Measurements from ENCODE around the gene RTKN2. TPM values are rescaled to one million over a fixed set of nuclear protein-coding genes. Genes with fewer than 3 reads are reported as not detected.

RTKN2 gene
- total RNA-seq, 4 donors from 2014 or later, result 4.9 to 10.8 (median 9.7) TPM

DNA sequence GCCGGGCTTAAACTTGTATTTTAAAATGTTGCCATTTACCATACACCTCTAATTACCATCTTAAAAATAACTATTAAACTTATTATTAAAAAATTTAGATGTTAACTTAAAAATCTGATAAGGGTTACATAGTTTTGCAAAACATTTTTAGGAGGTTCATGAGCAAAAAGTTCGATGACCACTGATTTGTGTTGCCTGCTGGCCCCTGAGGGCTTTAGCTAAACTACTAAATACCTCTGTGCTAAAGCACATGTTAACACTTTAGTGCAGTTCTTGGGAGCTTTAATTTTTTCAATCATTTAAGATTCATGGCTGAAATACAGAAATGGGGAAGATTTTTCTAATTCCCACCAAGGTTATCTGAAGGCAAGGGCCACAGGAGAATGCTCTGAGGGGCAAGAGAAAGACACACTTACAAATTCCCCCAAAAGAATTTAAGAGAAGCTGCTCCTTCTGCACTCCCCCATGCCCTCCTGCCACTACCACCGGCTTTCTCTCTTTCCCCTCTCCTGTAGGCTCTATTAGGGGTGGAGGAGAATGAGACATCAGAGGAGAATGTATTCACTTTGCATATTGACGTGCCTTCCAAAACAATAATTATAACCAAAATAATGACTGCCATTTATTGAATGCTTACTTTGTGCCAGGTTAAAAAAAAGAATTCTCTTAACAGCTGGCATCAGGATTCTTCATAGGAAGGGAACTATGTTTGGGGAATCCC is 106.2 kb downstream of the RTKN2 start:
- no peak overlapping the region for H3K4me3 ChIP-seq
- DNase-seq, result no peak
- H3K9me3 ChIP-seq, result no peaks in the 10 kb centered on the region
- H3K27ac ChIP-seq, result no peak overlapping the region
- H3K36me3 ChIP-seq, result no peaks in the 10 kb centered on the region
- no peaks in the 10 kb centered on the region for H3K27me3 ChIP-seq
- intact Hi-C loops (cut with DNase I), result no loop called here
- WGBS, 2 donors, result 84 to 87% methylated on average over 4 of the region's 4 CpGs
- TF ChIP-seq, protein P1, sequence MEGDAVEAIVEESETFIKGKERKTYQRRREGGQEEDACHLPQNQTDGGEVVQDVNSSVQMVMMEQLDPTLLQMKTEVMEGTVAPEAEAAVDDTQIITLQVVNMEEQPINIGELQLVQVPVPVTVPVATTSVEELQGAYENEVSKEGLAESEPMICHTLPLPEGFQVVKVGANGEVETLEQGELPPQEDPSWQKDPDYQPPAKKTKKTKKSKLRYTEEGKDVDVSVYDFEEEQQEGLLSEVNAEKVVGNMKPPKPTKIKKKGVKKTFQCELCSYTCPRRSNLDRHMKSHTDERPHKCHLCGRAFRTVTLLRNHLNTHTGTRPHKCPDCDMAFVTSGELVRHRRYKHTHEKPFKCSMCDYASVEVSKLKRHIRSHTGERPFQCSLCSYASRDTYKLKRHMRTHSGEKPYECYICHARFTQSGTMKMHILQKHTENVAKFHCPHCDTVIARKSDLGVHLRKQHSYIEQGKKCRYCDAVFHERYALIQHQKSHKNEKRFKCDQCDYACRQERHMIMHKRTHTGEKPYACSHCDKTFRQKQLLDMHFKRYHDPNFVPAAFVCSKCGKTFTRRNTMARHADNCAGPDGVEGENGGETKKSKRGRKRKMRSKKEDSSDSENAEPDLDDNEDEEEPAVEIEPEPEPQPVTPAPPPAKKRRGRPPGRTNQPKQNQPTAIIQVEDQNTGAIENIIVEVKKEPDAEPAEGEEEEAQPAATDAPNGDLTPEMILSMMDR (IDR thresholded peaks at IDR 0.05), result no peak
- no peak for TF ChIP-seq POLR2A (IDR thresholded peaks at IDR 0.05)
- H3K4me1 ChIP-seq, result peaks cover 0 to 15% (median 0%) of the 10 kb centered on the region in 3 donors

DNA sequence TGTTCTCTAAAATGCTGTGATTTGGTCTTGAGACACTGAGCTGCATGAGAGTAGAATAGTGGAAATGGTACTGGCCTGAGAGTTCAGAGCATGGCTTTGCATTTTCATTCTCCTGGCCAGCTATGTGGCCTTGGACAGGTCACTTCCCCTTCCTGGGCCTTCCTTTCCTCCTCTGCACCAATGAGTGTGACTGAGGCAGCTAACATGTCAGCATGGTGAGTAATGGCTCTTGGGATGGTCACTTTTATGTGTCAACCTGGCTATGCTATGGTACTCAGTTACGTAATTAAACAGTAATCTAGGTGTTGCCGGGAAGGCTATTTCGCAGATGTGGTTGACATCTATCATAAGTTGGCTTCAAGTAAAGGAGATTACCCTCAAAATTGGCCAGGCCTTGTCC is 109.3 kb downstream of the RTKN2 start:
- H3K27me3 ChIP-seq, result no peaks in the 10 kb centered on the region
- intact Hi-C loops (cut with DNase I), result no loop called here
- 80 to 88% methylated on average over 3 of the region's 3 CpGs for WGBS, 2 donors
- no peaks in the 10 kb centered on the region for H3K4me1 ChIP-seq
- TF ChIP-seq, protein P1 (IDR thresholded peaks at IDR 0.05), result no peak
- TF ChIP-seq POLR2A (IDR thresholded peaks at IDR 0.05), result no peak
- H3K27ac ChIP-seq, result no peak overlapping the region
- no peak overlapping the region for H3K4me3 ChIP-seq
- no peaks in the 10 kb centered on the region for H3K36me3 ChIP-seq
- no peaks in the 10 kb centered on the region for H3K9me3 ChIP-seq
- DNase-seq, result no peak

DNA sequence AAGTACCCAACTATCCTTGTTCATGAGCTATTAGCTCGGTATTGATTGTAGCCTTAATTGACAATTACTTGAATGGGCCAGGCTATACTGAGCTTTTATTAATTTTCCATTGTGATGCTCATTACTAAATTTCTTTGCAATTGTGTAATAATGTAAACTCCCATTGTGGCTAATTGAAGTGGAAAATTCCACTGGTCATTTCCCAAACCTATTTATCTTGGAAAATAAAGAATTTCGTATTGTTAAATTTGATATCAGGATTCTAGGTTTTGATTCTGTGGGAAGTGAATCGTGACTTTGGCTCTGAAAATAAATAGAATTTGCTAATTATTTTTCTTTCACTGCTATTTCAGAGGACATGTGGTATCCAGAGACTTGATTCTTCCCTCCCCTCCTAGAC is 111.0 kb downstream of the RTKN2 start:
- 75 to 76% methylated on average over 3 of the region's 3 CpGs for WGBS, 2 donors
- TF ChIP-seq, protein P1 (IDR thresholded peaks at IDR 0.05), result no peak
- no peak for TF ChIP-seq POLR2A (IDR thresholded peaks at IDR 0.05)
- H3K9me3 ChIP-seq, result no peaks in the 10 kb centered on the region
- intact Hi-C loops (cut with DNase I), result no loop called here
- H3K27ac ChIP-seq, result no peak overlapping the region
- no peak for DNase-seq
- H3K4me3 ChIP-seq, result no peak overlapping the region
- no peaks in the 10 kb centered on the region for H3K36me3 ChIP-seq
- no peaks in the 10 kb centered on the region for H3K27me3 ChIP-seq
- H3K4me1 ChIP-seq, result peaks cover 0 to 8% (median 0%) of the 10 kb centered on the region in 3 donors

DNA sequence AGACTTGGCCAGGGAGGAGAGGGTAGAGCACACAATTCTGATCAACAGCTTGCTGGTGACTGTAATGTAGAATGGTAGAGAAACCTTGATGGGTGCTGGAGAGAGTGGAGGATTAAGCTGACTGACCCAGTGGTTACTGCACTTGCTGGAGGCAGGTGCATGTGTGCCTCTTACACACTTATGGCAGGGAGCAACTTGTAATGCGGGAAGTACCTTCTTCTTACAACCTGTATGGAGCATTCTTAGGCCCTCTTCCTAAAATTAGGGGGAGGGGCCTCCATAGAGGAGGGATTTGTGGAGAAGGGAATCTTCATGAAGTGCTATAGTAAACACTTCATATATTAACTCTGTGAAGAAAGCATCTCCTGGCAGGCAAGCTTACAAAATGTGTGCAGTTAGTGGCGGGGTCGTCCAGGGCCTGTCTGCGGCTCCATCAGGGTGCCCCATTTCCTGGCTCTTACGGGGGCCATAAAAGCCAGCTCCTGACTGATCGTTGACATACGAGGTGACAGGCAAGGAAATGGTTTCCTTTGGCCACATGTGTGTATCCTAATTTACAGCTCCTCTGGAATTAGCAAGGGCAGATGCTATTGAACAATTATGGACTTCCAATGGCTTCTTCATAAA is 113.5 kb downstream of the RTKN2 start:
- H3K9me3 ChIP-seq, result no peaks in the 10 kb centered on the region
- no peaks in the 10 kb centered on the region for H3K27me3 ChIP-seq
- WGBS, 2 donors, result 71 to 90% methylated on average over 2 to 3 of the region's 7 CpGs
- no peak for DNase-seq
- H3K4me3 ChIP-seq, result no peak overlapping the region
- intact Hi-C loops (cut with DNase I), result no loop called here
- no peak overlapping the region for H3K27ac ChIP-seq
- H3K4me1 ChIP-seq, result peaks cover 0 to 8% (median 0%) of the 10 kb centered on the region in 3 donors
- no peaks in the 10 kb centered on the region for H3K36me3 ChIP-seq
- TF ChIP-seq, protein P1 (IDR thresholded peaks at IDR 0.05), result no peak
- no peak for TF ChIP-seq POLR2A (IDR thresholded peaks at IDR 0.05)

DNA sequence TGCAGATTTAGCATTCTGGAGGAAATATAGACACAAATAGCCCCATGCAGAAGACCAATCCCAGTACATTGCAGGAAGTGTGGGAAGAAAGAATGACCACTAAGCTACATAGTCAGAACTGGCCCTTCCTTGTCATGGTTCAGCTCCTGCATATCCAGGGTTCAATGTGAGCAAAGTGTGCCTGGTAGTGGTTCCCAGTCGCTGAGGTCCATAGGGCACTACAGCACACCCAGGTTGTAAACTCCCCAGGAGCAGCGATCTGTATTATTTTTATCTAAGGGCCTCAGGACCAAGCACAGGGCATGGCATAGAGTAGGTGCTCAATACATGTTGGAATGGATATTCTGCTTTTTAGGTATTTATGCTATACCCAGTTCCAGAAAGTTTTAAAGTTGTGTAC is 114.4 kb downstream of the RTKN2 start:
- TF ChIP-seq, protein P1 (IDR thresholded peaks at IDR 0.05), result no peak
- TF ChIP-seq POLR2A (IDR thresholded peaks at IDR 0.05), result no peak
- H3K4me1 ChIP-seq, result peaks cover 0 to 8% (median 0%) of the 10 kb centered on the region in 3 donors
- H3K36me3 ChIP-seq, result no peaks in the 10 kb centered on the region
- no peaks in the 10 kb centered on the region for H3K27me3 ChIP-seq
- intact Hi-C loops (cut with DNase I), result no loop called here
- H3K4me3 ChIP-seq, result no peak overlapping the region
- no peak for DNase-seq
- no peak overlapping the region for H3K27ac ChIP-seq
- 91 to 100% methylated on average over 1 to 2 of the region's 2 CpGs for WGBS, 2 donors
- H3K9me3 ChIP-seq, result no peaks in the 10 kb centered on the region

All from esophagus squamous epithelium (tissue), 5 donors.